ENCODE results near the gene PLVAP.

DNA sequence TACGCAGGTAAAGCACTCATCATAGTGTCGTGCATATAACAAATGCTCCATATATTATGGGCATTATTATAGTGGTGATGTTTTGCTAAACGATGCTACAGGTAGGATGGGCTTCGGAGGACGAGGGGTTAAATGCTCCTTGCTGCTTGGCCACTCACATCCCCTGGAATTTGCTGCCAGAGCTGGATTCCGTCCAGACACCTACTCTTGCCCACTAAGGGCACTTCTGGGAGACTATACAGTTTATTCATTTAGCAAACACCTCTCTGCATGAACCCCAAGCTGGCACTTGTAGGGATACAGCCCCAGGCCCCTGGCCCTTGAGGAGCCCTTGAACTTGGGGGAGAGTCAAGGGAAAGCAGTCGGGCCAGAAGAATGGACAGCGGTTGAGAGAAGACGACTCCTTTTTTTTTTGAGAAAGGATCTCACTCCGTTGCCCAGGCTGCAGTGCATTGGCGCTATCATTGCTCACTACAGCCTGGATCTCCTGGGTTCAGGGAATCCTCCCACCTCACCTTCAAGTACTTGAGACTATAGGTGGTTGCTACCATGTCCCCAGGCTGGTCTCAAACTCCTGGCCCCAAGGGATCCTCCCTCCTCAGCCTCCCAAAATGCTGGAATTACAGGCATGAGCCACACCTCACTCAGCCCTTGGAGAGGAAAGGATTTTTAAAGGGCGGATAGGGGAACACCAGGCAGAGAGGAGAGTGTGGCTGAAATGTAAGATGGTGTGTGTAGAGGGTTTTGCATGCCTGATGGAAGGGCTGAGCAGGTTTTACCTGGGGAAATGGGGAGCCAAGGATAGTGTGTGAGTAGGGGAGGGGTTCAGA lies 72.5 kb downstream of the PLVAP start:
- TF ChIP-seq, protein P1, sequence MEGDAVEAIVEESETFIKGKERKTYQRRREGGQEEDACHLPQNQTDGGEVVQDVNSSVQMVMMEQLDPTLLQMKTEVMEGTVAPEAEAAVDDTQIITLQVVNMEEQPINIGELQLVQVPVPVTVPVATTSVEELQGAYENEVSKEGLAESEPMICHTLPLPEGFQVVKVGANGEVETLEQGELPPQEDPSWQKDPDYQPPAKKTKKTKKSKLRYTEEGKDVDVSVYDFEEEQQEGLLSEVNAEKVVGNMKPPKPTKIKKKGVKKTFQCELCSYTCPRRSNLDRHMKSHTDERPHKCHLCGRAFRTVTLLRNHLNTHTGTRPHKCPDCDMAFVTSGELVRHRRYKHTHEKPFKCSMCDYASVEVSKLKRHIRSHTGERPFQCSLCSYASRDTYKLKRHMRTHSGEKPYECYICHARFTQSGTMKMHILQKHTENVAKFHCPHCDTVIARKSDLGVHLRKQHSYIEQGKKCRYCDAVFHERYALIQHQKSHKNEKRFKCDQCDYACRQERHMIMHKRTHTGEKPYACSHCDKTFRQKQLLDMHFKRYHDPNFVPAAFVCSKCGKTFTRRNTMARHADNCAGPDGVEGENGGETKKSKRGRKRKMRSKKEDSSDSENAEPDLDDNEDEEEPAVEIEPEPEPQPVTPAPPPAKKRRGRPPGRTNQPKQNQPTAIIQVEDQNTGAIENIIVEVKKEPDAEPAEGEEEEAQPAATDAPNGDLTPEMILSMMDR (IDR thresholded peaks at IDR 0.05), result no peak
- no peak for TF ChIP-seq EP300 (IDR thresholded peaks at IDR 0.05)
